ENCODE measurements around the gene JADE3. TPM values are rescaled to one million over a fixed set of nuclear protein-coding genes. Genes with fewer than 3 reads are reported as not detected.

Gene JADE3
- total RNA-seq, 1 donor from 2014 or later, result 17.0 TPM

GRCh38 chrX:47093248-47093647 is 181.0 kb downstream of the JADE3 start:
- Mint-ChIP-seq H3K27ac (no peak overlapping the region), H3K36me3 (no peaks in the 10 kb centered on the region), H3K27me3 (no peaks in the 10 kb centered on the region), H3K9me3 (no peaks in the 10 kb centered on the region), H3K4me1 (ENCODE audit: unreplicated experiment) (no peaks in the 10 kb centered on the region), H3K4me3 (no peak overlapping the region)
- TF ChIP-seq, protein P1, sequence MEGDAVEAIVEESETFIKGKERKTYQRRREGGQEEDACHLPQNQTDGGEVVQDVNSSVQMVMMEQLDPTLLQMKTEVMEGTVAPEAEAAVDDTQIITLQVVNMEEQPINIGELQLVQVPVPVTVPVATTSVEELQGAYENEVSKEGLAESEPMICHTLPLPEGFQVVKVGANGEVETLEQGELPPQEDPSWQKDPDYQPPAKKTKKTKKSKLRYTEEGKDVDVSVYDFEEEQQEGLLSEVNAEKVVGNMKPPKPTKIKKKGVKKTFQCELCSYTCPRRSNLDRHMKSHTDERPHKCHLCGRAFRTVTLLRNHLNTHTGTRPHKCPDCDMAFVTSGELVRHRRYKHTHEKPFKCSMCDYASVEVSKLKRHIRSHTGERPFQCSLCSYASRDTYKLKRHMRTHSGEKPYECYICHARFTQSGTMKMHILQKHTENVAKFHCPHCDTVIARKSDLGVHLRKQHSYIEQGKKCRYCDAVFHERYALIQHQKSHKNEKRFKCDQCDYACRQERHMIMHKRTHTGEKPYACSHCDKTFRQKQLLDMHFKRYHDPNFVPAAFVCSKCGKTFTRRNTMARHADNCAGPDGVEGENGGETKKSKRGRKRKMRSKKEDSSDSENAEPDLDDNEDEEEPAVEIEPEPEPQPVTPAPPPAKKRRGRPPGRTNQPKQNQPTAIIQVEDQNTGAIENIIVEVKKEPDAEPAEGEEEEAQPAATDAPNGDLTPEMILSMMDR (conservative IDR thresholded peaks at IDR 0.05), result peak; percentile 76
- no peak for DNase-seq (ENCODE audit: extremely low spot score, unreplicated experiment)

GRCh38 chrX:47093860-47094259 is 181.6 kb downstream of the JADE3 start:
- Mint-ChIP-seq H3K36me3 (no peaks in the 10 kb centered on the region), H3K9me3 (no peaks in the 10 kb centered on the region), H3K27ac (no peak overlapping the region), H3K4me1 (ENCODE audit: unreplicated experiment) (no peaks in the 10 kb centered on the region), H3K4me3 (no peak overlapping the region), H3K27me3 (no peaks in the 10 kb centered on the region)
- no peak for DNase-seq (ENCODE audit: extremely low spot score, unreplicated experiment)
- TF ChIP-seq, protein P1 (conservative IDR thresholded peaks at IDR 0.05), result no peak

GRCh38 chrX:47097018-47097417 is 184.8 kb downstream of the JADE3 start:
- Mint-ChIP-seq H3K4me3 (no peak overlapping the region), H3K9me3 (no peaks in the 10 kb centered on the region), H3K27me3 (no peaks in the 10 kb centered on the region), H3K4me1 (ENCODE audit: unreplicated experiment) (no peaks in the 10 kb centered on the region), H3K27ac (no peak overlapping the region), H3K36me3 (no peaks in the 10 kb centered on the region)
- TF ChIP-seq, protein P1 (conservative IDR thresholded peaks at IDR 0.05), result no peak
- DNase-seq (ENCODE audit: extremely low spot score, unreplicated experiment), result no peak

DNA sequence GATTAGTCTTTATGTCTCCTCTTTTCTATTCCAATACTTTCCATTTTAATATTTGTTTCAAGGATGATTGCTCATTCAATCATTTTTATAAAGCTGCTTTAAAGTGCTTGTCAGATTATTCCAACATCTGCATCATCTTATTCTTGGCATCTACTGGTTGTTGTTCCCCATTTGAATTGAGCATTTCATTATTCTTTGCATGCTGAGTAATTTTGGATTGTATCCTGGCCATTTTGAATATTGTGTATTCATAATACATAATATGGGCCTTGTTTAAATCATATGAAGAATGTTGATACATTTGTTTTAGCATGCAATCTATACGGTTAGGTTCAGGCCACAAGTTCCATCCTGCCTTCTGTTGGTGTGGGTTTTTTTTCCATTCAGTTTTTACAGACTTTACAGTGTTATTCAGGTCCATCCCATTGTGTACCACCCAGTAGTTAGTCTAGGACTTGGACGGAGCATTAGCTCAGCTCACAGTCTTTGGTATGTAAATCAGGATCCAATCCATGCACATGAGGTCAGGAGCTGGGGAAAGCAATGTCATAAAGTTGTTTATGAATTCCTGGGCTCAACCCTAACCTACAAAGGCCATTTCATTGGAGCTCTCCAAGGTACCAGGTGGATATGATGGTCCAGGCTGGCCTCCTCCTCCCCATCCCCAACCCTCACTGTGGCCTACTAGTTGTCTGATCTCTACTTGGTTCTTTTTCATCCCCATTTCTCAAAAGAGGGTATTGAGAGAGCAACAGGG is 186.3 kb downstream of the JADE3 start:
- Mint-ChIP-seq H3K36me3 (no peaks in the 10 kb centered on the region), H3K4me3 (no peak overlapping the region), H3K27me3 (no peaks in the 10 kb centered on the region), H3K9me3 (no peaks in the 10 kb centered on the region), H3K4me1 (ENCODE audit: unreplicated experiment) (no peaks in the 10 kb centered on the region), H3K27ac (no peak overlapping the region)
- TF ChIP-seq, protein P1 (conservative IDR thresholded peaks at IDR 0.05), result no peak
- no peak for DNase-seq (ENCODE audit: extremely low spot score, unreplicated experiment)

- Mint-ChIP-seq H3K4me1 (ENCODE audit: unreplicated experiment) (no peaks in the 10 kb centered on the region), H3K36me3 (no peaks in the 10 kb centered on the region), H3K27me3 (no peaks in the 10 kb centered on the region), H3K9me3 (peaks cover 4% of the 10 kb centered on the region), H3K27ac (no peak overlapping the region), H3K4me3 (no peak overlapping the region)
- TF ChIP-seq, protein P1 (conservative IDR thresholded peaks at IDR 0.05), result no peak
- no peak for DNase-seq (ENCODE audit: extremely low spot score, unreplicated experiment)
Observed at GRCh38 chrX:47101206-47101605, 189.0 kb downstream of the JADE3 start.

Other genes starting within 250 kb of the JADE3 start
- gene SLC9A7, start 153.3 kb upstream of the JADE3 start, total RNA-seq (ENCODE audit: low replicate concordance), result 7.5 and 10.9 TPM in 2 replicates
- gene RP2, start 75.4 kb upstream of the JADE3 start, total RNA-seq (ENCODE audit: low replicate concordance), result 7.7 TPM in 2 replicates
- gene RGN, start 166.0 kb downstream of the JADE3 start, total RNA-seq (ENCODE audit: low replicate concordance), result 3.5 and 16.2 TPM in 2 replicates
- 95.5 and 103 TPM in 2 replicates for gene NDUFB11, start 232.3 kb downstream of the JADE3 start, total RNA-seq (ENCODE audit: low replicate concordance)
- 46.7 and 61.9 TPM in 2 replicates for gene RBM10, start 232.8 kb downstream of the JADE3 start, total RNA-seq (ENCODE audit: low replicate concordance)